GM12878 (cell line): ENCODE measurements around the gene CALHM1. TPM values are rescaled to one million over a fixed set of nuclear protein-coding genes. Genes with fewer than 3 reads are reported as not detected.

ENCODE experiments used
- ATAC-seq: fragments of 200-7000 bp; cut with Tn5 transposase; 3 replicates; pipeline ENCODE4 v1.9.1; 2020; ENCODE audit warnings: mild to moderate bottlenecking, moderate library complexity
- BruUV-seq: library from RNA; stranded (reverse); fragments of 400-500 nt; replicated peaks from 2 replicates; lab custom pipeline; 2021; lab: Mats Ljungman, UMichigan
- CTCF ChIA-PET: fragments of 300-600 bp; sonication (Branson Sonifier 250); formaldehyde crosslinking; extraction: SDS; loops from one replicate; lab custom pipeline; 2021; ENCODE audit warnings: inconsistent platforms; lab: Yijun Ruan, JAX
- POLR2A ChIA-PET: fragments of 350-600 bp; formaldehyde crosslinking; extraction: SDS; loops from one replicate; lab custom pipeline; 2021; ENCODE audit warnings: inconsistent platforms; lab: Charles Lee
- RAD21 ChIA-PET: fragments of 300-600 bp; sonication (Branson Sonifier 250); formaldehyde crosslinking; loops from one replicate; lab custom pipeline; 2023; ENCODE audit warnings: antibody characterized with exemption; ENCODE audit not compliant: unreplicated experiment; lab: Charles Lee
- SMC1A ChIA-PET: fragments of 300-600 bp; sonication (Branson Sonifier 250); formaldehyde crosslinking; loops from one replicate; lab custom pipeline; 2023; ENCODE audit not compliant: unreplicated experiment, uncharacterized antibody; lab: Charles Lee
- DNase-seq: peaks from one replicate; pipeline ENCODE4 v3.0.0-alpha.2; 2011; ENCODE audit warnings: low read depth, low spot score
- FAIRE-seq: peaks from 3 replicates; lab custom pipeline; 2011; peaks lifted over from hg19 to GRCh38; lab: Jason Lieb, UNC
- H2AFZ ChIP-seq: 2 replicates; pipeline ENCODE4 v1.6.0; 2011; ENCODE audit warnings: low read depth, low read length, control low read depth; ENCODE audit not compliant: control insufficient read depth
- H3K27ac ChIP-seq: 2 replicates; pipeline ENCODE4 v1.5.1; 2011; ENCODE audit warnings: control low read depth; ENCODE audit not compliant: control insufficient read depth, insufficient read depth
- H3K27me3 ChIP-seq, 2 experiments: replicated peaks in 1 of 2; 2 replicates each; pipeline versions ENCODE4 v1.6.0 to v1.6.1; 2011; ENCODE audit warnings: low read length in 1 of 2; ENCODE audit not compliant: control insufficient read depth in 2 of 2, insufficient read depth in 2 of 2
- H3K36me3 ChIP-seq, 2 experiments: 2 replicates each; pipeline ENCODE4 v1.5.1; 2011; ENCODE audit warnings: low read length in 1 of 2; ENCODE audit not compliant: control insufficient read depth in 2 of 2, insufficient read depth in 2 of 2
- H3K4me1 ChIP-seq: 2 replicates; pipeline ENCODE4 v1.6.1; 2011; ENCODE audit warnings: mild to moderate bottlenecking, low read length, moderate library complexity, mixed read lengths; ENCODE audit not compliant: control insufficient read depth, insufficient read depth
- H3K4me2 ChIP-seq: 2 replicates; pipeline ENCODE4 v1.6.0; 2011; ENCODE audit warnings: control low read depth; ENCODE audit not compliant: control insufficient read depth, insufficient read depth
- H3K4me3 ChIP-seq: fragments of 200-600 bp; sonication (generic); 2 replicates; pipeline ENCODE4 v1.5.1; 2016
- H3K79me2 ChIP-seq: 2 replicates; pipeline ENCODE4 v1.6.0; 2011; ENCODE audit warnings: low read length; ENCODE audit not compliant: control insufficient read depth, insufficient read depth
- H3K9ac ChIP-seq: 2 replicates; pipeline ENCODE4 v1.8.0; 2011; ENCODE audit warnings: low read length, control low read depth, mixed read lengths; ENCODE audit not compliant: control insufficient read depth, insufficient read depth
- H3K9me3 ChIP-seq: replicated peaks from 3 replicates; pipeline ENCODE4 v1.5.1; 2011; ENCODE audit warnings: mild to moderate bottlenecking, low read length; ENCODE audit not compliant: control insufficient read depth, insufficient read depth
- H4K20me1 ChIP-seq: 2 replicates; pipeline ENCODE4 v1.6.0; 2011; ENCODE audit not compliant: control insufficient read depth, insufficient read depth
- ATF7 ChIP-seq: fragments of 450-650 bp; IDR thresholded peaks from 2 replicates; pipeline ENCODE4 v1.6.1; 2016; ENCODE audit warnings: low read depth, mild to moderate bottlenecking
- CUX1 ChIP-seq: IDR thresholded peaks from 2 replicates; pipeline ENCODE4 v1.6.1; 2012; ENCODE audit warnings: improper control_type of control experiment, low read depth, low read length; ENCODE audit not compliant: insufficient replicate concordance
- HSF1 ChIP-seq: fragments of 150-350 bp; IDR thresholded peaks from 2 replicates; pipeline ENCODE4 v1.6.1; 2014; ENCODE audit warnings: mild to moderate bottlenecking, low read depth, low read length
- JUND ChIP-seq: IDR thresholded peaks from 2 replicates; pipeline ENCODE4 v1.6.1; 2012; ENCODE audit warnings: low read depth, mild to moderate bottlenecking, low read length, improper control_type of control experiment, moderate library complexity
- NR2F1 ChIP-seq: fragments of 450-650 bp; conservative IDR thresholded peaks from 2 replicates; pipeline ENCODE4 v1.6.1; 2017; ENCODE audit warnings: mild to moderate bottlenecking
- SMAD5 ChIP-seq: IDR thresholded peaks from 2 replicates; pipeline ENCODE4 v1.6.1; 2016; ENCODE audit warnings: antibody characterized with exemption, low read depth
- SRF ChIP-seq, 2 experiments: IDR thresholded peaks; 2 replicates each; pipeline ENCODE4 v1.6.1; 2011; ENCODE audit warnings: low read depth in 2 of 2, low read length in 2 of 2, mild to moderate bottlenecking in 1 of 2, moderate library complexity in 1 of 2
- TAF1 ChIP-seq: IDR thresholded peaks from 2 replicates; pipeline ENCODE4 v1.6.1; 2011; ENCODE audit warnings: mild to moderate bottlenecking, low read depth, low read length, borderline replicate concordance
- TARDBP ChIP-seq: IDR thresholded peaks from 2 replicates; pipeline ENCODE4 v1.6.1; 2016; ENCODE audit warnings: borderline replicate concordance
- WRNIP1 ChIP-seq: IDR thresholded peaks from 2 replicates; pipeline ENCODE4 v1.6.1; 2011; ENCODE audit warnings: low read depth, low read length, improper control_type of control experiment, borderline replicate concordance
- WGBS: methylation state at CpG from one replicate; pipeline ENCODE4 v1.1.6; 2016; ENCODE audit warnings: low lambda C conversion rate; ENCODE audit not compliant: insufficient replicate concordance, insufficient coverage; ENCODE audit errors: missing lambda C conversion rate; 5-methylcytosine and 5-hydroxymethylcytosine counted together
- in situ Hi-C: fragments of 300-500 bp; cut with MboI; formaldehyde crosslinking; loops from 9 replicates; pipeline ENCODE4 v1.14.3; 2018; ENCODE audit warnings: mixed read lengths
- intact Hi-C: fragments of 100-400 bp; cut with micrococcal nuclease; formaldehyde crosslinking; loops from one replicate; pipeline ENCODE4 v1.14.2; 2022; ENCODE audit not compliant: unreplicated experiment
- polyA plus RNA-seq, 11 experiments: library from polyadenylated mRNA; depleted of rRNA in 4 of 11; unstranded in 6 of 11; stranded (reverse) in 5 of 11; fragments of >200 nt; fragmentation: Nextera tagmentation in 4 of 11; fragmentation: Illumina TruSeq in 1 of 11; extraction: Ambion mirVana in 4 of 11; extraction: Trizol in 1 of 11; gene quantifications; 1 replicate in 1 of 11; 2 replicates in 10 of 11; pipeline versions ENCODE4 v1.2.1 to v1.2.3, GENCODE V29; 2011 to 2016; ENCODE audit warnings: inconsistent platforms in 2 of 11, missing spikeins in 2 of 11, low read depth in 1 of 11
- total RNA-seq, 4 experiments: library from RNA; depleted of rRNA in 3 of 4; stranded (reverse); fragments of >200 nt in 3 of 4; fragmentation: Illumina TruSeq in 1 of 4; extraction: Trizol in 1 of 4; gene quantifications; 2 replicates each; pipeline versions ENCODE4 v1.2.1 to v1.2.3, GENCODE V29; 2013 to 2021
- TF ChIP-seq, protein P1 (sequence below): fragments of 450-650 bp; IDR thresholded peaks from 2 replicates; pipeline ENCODE4 v1.6.1; 2017; ENCODE audit warnings: mild to moderate bottlenecking, moderate library complexity
- TF ChIP-seq, protein P2 (sequence below): IDR thresholded peaks from 2 replicates; pipeline ENCODE4 v1.6.1; 2012; ENCODE audit warnings: low read depth, low read length, improper control_type of control experiment

Gene CALHM1
- total and polyA plus RNA-seq, 10 of the 15 experiments (the other 5 are each of a cell fraction or from before 2014, with no cell fraction given), result 0.05 to 1.7 (median 0.17) TPM

- WGBS, result 50% methylated on average over 2 of the region's 2 CpGs
- FAIRE-seq (no peak), ATAC-seq (no peak), DNase-seq (no peak)
- no peak overlapping the region for H3K4me2 ChIP-seq
- H3K27ac ChIP-seq, result no peak overlapping the region
- ChIA-PET CTCF (interaction anchor here (1.2 to 7.6 kb wide), 4 partner anchors 12 to 199 kb away, joined by 4 to 175 read pairs (median 10); no protein-coding TSS in a partner anchor), POLR2A (no interaction called here), SMC1A (interaction anchor here (2.7 kb wide), 1 partner anchor 71 kb away, joined by 23 read pairs; no protein-coding TSS in a partner anchor), RAD21 (no interaction called here)
- peaks cover 0 to 3% of the 10 kb centered on the region in 2 experiments; a peak in 1 of 4 replicates for H3K27me3 ChIP-seq
- H4K20me1 ChIP-seq, result peaks cover 3% of the 10 kb centered on the region; the same call in 1 of the 2 replicates
- H2AFZ ChIP-seq, result no peak overlapping the region
- H3K36me3 ChIP-seq, result no peaks in the 10 kb centered on the region
- no peaks in the 10 kb centered on the region for H3K79me2 ChIP-seq
- no TSS peak for BruUV-seq
- peaks cover 10% of the 10 kb centered on the region for H3K4me1 ChIP-seq
- in situ Hi-C loops, result no loop called here
- H3K9ac ChIP-seq, result no peak overlapping the region
- H3K4me3 ChIP-seq, result no peak overlapping the region
- no peaks in the 10 kb centered on the region for H3K9me3 ChIP-seq
- intact Hi-C loops, result loop anchor here (5.0 kb wide), 1 partner anchor 650 kb away; the partner anchor contains the start of gene CYP17A1
- TF ChIP-seq NR2F1 (no peak), JUND (no peak), WRNIP1 (no peak), CUX1 (no peak), TAF1 (no peak), SRF (IDR thresholded peaks at IDR 0.05; ENCODE audit: low read depth in 2 of 2, low read length in 2 of 2) (no peak), SMAD5 (no peak), ATF7 (no peak), HSF1 (no peak), TARDBP (no peak)
- TF ChIP-seq, protein P1, sequence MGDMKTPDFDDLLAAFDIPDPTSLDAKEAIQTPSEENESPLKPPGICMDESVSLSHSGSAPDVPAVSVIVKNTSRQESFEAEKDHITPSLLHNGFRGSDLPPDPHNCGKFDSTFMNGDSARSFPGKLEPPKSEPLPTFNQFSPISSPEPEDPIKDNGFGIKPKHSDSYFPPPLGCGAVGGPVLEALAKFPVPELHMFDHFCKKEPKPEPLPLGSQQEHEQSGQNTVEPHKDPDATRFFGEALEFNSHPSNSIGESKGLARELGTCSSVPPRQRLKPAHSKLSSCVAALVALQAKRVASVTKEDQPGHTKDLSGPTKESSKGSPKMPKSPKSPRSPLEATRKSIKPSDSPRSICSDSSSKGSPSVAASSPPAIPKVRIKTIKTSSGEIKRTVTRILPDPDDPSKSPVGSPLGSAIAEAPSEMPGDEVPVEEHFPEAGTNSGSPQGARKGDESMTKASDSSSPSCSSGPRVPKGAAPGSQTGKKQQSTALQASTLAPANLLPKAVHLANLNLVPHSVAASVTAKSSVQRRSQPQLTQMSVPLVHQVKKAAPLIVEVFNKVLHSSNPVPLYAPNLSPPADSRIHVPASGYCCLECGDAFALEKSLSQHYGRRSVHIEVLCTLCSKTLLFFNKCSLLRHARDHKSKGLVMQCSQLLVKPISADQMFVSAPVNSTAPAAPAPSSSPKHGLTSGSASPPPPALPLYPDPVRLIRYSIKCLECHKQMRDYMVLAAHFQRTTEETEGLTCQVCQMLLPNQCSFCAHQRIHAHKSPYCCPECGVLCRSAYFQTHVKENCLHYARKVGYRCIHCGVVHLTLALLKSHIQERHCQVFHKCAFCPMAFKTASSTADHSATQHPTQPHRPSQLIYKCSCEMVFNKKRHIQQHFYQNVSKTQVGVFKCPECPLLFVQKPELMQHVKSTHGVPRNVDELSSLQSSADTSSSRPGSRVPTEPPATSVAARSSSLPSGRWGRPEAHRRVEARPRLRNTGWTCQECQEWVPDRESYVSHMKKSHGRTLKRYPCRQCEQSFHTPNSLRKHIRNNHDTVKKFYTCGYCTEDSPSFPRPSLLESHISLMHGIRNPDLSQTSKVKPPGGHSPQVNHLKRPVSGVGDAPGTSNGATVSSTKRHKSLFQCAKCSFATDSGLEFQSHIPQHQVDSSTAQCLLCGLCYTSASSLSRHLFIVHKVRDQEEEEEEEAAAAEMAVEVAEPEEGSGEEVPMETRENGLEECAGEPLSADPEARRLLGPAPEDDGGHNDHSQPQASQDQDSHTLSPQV, result no peak
- TF ChIP-seq, protein P2, sequence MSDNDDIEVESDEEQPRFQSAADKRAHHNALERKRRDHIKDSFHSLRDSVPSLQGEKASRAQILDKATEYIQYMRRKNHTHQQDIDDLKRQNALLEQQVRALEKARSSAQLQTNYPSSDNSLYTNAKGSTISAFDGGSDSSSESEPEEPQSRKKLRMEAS, result no peak
Observed at GRCh38 chr10:103487410-103487708, 28.7 kb upstream of the CALHM1 start.
